Cardiac muscle cell (in vitro differentiated cells and primary cell): ENCODE results near the gene MACROD1. TPM values are rescaled to one million over a fixed set of nuclear protein-coding genes. Genes with fewer than 3 reads are reported as not detected.
"Not testable (repeated sequence)": the region's sequence is repeated elsewhere in the genome, so short reads cannot be mapped to it uniquely, and the experiment has no call there.

Source experiments
- DNase-seq, 2 donors: peaks; one replicate each; pipeline versions ENCODE4 v3.0.0 to v3.0.0-alpha.2; 2010 to 2017; ENCODE audit warnings: low read depth in 1 of 2, low spot score in 1 of 2
- H3K27ac ChIP-seq: fragments of 200-600 bp; sonication (generic); 2 replicates; pipeline ENCODE4 v1.5.1; 2016
- H3K27me3 ChIP-seq: fragments of 200-600 bp; sonication (generic); 2 replicates; pipeline ENCODE4 v1.6.0; 2016; ENCODE audit warnings: control low read depth
- H3K36me3 ChIP-seq: fragments of 200-600 bp; sonication (generic); 2 replicates; pipeline ENCODE4 v1.5.1; 2016; ENCODE audit warnings: control low read depth
- H3K4me1 ChIP-seq: fragments of 200-600 bp; sonication (generic); 2 replicates; pipeline ENCODE4 v1.8.1; 2017; ENCODE audit warnings: low read depth, mild to moderate bottlenecking, mixed run types
- H3K4me3 ChIP-seq: fragments of 200-600 bp; sonication (generic); 2 replicates; pipeline ENCODE4 v1.5.1; 2016; ENCODE audit warnings: mild to moderate bottlenecking
- H3K9me3 ChIP-seq: fragments of 200-600 bp; sonication (generic); 2 replicates; pipeline ENCODE4 v1.5.1; 2017; ENCODE audit warnings: low read depth, mild to moderate bottlenecking, control low read depth
- CTCF ChIP-seq: IDR thresholded peaks from 2 replicates; pipeline ENCODE4 v1.5.1; 2012; ENCODE audit warnings: low read depth, mild to moderate bottlenecking, low read length
- polyA plus RNA-seq: library from polyadenylated mRNA; unstranded; fragments of >200 nt; fragmentation: Nextera tagmentation; extraction: Ambion mirVana; gene quantifications from 2 replicates; pipeline ENCODE4 v1.2.1, GENCODE V29; 2016
- total RNA-seq: library from RNA; depleted of rRNA; stranded (reverse); fragments of >200 nt; gene quantifications from 2 replicates; pipeline ENCODE4 v1.2.3, GENCODE V29; 2016

Gene MACROD1
- total and polyA plus RNA-seq, 2 experiments from 2014 or later, result 134 to 156 TPM

GRCh38 chr11:64164392-64165312 lies 1.3 kb downstream of the MACROD1 start:
- Histone ChIP-seq H3K27me3 (no peaks in the 10 kb centered on the region), H3K36me3 (no peaks in the 10 kb centered on the region), H3K9me3 (no peaks in the 10 kb centered on the region), H3K4me3 (peak overlapping the region; percentile 50), H3K4me1 (peaks cover 10% of the 10 kb centered on the region), H3K27ac (no peak overlapping the region)
- TF ChIP-seq CTCF, result no peak
- DNase-seq, result peak in 1 of 2 donors; percentile 32

- H3K27me3 ChIP-seq, result no peaks in the 10 kb centered on the region
- no peak overlapping the region for H3K27ac ChIP-seq
- no peak for TF ChIP-seq CTCF
- H3K4me1 ChIP-seq, result peaks cover 10% of the 10 kb centered on the region
- no peaks in the 10 kb centered on the region for H3K9me3 ChIP-seq
- H3K4me3 ChIP-seq, result no peak overlapping the region
- no peak for DNase-seq
- H3K36me3 ChIP-seq, result no peaks in the 10 kb centered on the region
Observed at GRCh38 chr11:64163951-64164350, 2.0 kb downstream of the MACROD1 start.

- peaks cover 10% of the 10 kb centered on the region for H3K4me1 ChIP-seq
- not testable (repeated sequence) for H3K27me3 ChIP-seq, H3K36me3 ChIP-seq, DNase-seq, H3K4me3 ChIP-seq, H3K27ac ChIP-seq, H3K9me3 ChIP-seq
Observed at GRCh38 chr11:64162769-64163168, 3.1 kb downstream of the MACROD1 start.

GRCh38 chr11:64161037-64161436 lies 4.9 kb downstream of the MACROD1 start:
- H3K4me1 ChIP-seq, result peaks cover 10% of the 10 kb centered on the region
- TF ChIP-seq CTCF, result no peak
- no peaks in the 10 kb centered on the region for H3K27me3 ChIP-seq

GRCh38 chr11:64157631-64158394 lies 8.1 kb downstream of the MACROD1 start:
- Histone ChIP-seq H3K27ac (no peak overlapping the region), H3K36me3 (no peaks in the 10 kb centered on the region), H3K4me3 (no peak overlapping the region), H3K4me1 (peaks cover 10% of the 10 kb centered on the region), H3K9me3 (no peaks in the 10 kb centered on the region), H3K27me3 (no peaks in the 10 kb centered on the region)
- TF ChIP-seq CTCF, result no peak
- no peak for DNase-seq

More at GRCh38 chr11:64161037-64161436, 4.9 kb downstream of the MACROD1 start:
- H3K4me3 ChIP-seq, result no peak overlapping the region
- H3K9me3 ChIP-seq, result no peaks in the 10 kb centered on the region
- H3K27ac ChIP-seq, result no peak overlapping the region
- H3K36me3 ChIP-seq, result no peaks in the 10 kb centered on the region
- DNase-seq, result no peak
